ENCODE measurements around the gene CSNK1G2.

The CSNK1G2 gene

GRCh38 chr19:1959928-1960589 lies 19.1 kb downstream of the CSNK1G2 start:
- Histone ChIP-seq H3K27ac (peak overlapping the region; percentile 81), H4K20me1 (peaks cover 93% of the 10 kb centered on the region), H3K4me2 (peak overlapping the region; percentile 96), H3K4me3 (peak overlapping the region; percentile 54), H3K27me3 (no peaks in the 10 kb centered on the region), H3K4me1 (peaks cover 87% of the 10 kb centered on the region), H3K9ac (peak overlapping the region; percentile 76), H3K36me3 (peaks cover 37% of the 10 kb centered on the region), H3K9me3 (no peaks in the 10 kb centered on the region)
- TF ChIP-seq Cebpa-rat (IDR thresholded peaks at IDR 0.05): no peak

- H3K4me2 ChIP-seq: peak overlapping the region; percentile 96
- peak overlapping the region; percentile 76 for H3K9ac ChIP-seq
- H3K27me3 ChIP-seq: no peaks in the 10 kb centered on the region
- H3K9me3 ChIP-seq: no peaks in the 10 kb centered on the region
- peaks cover 33% of the 10 kb centered on the region for H3K36me3 ChIP-seq
- H4K20me1 ChIP-seq: peaks cover 93% of the 10 kb centered on the region
- H3K27ac ChIP-seq: peak overlapping the region; percentile 81
- TF ChIP-seq Cebpa-rat (IDR thresholded peaks at IDR 0.05): no peak
- peak overlapping the region; percentile 54 for H3K4me3 ChIP-seq
- H3K4me1 ChIP-seq: peaks cover 87% of the 10 kb centered on the region
These were observed 20.3 kb downstream of the CSNK1G2 start for GRCh38 chr19:1961000-1961883.

- Histone ChIP-seq H3K9ac (0 out of 2 replicates have a peak overlapping the region, but pooled peaks have one; percentile 76), H3K4me1 (peaks cover 86% of the 10 kb centered on the region), H3K27me3 (no peaks in the 10 kb centered on the region), H4K20me1 (peaks cover 93% of the 10 kb centered on the region), H3K27ac (peak overlapping the region; percentile 81; the same call in 1 of the 2 replicates), H3K36me3 (peaks cover 32% of the 10 kb centered on the region), H3K4me3 (no peak overlapping the region), H3K9me3 (no peaks in the 10 kb centered on the region), H3K4me2 (peak overlapping the region; percentile 96; the same call in 1 of the 2 replicates)
- no peak for TF ChIP-seq Cebpa-rat (IDR thresholded peaks at IDR 0.05)
These were observed 21.7 kb downstream of the CSNK1G2 start for GRCh38 chr19:1962674-1963073.

DNA sequence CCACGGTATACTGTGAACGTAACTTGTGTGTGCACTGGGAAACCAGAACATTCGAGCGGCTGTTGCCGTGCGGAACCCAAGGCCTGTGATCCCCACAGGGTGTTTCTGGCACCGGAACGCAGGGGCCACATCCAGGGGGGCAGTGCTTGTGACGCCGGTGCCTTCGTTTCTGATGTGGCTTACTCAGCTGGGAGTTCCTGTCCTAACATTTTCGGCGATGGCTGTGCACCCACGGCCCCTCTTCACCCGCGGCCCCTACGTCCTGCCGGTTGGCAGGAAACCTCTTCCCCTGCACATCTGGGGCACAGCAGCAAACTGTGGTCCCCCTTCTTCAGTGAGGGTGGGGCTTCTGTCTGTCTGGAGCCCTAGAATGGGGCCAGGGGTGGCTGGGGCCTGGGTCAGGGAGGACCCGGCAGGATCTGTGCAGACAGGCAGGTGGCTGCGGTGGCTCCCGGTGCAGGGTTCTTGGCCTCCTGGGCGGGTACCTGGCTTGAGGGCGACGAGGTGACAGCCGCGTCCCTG lies 26.2 kb downstream of the CSNK1G2 start:
- Histone ChIP-seq H3K9ac (peak overlapping the region; percentile 42), H3K27ac (peak overlapping the region; percentile 10; the same call in 1 of the 2 replicates), H4K20me1 (peaks cover 94% of the 10 kb centered on the region), H3K4me1 (peaks cover 56% of the 10 kb centered on the region), H3K27me3 (no peaks in the 10 kb centered on the region), H3K4me3 (peak overlapping the region; percentile 41), H3K4me2 (peak overlapping the region; percentile 85), H3K9me3 (no peaks in the 10 kb centered on the region), H3K36me3 (peaks cover 65% of the 10 kb centered on the region)
- no peak for TF ChIP-seq Cebpa-rat (IDR thresholded peaks at IDR 0.05)

- Histone ChIP-seq H3K9me3 (no peaks in the 10 kb centered on the region), H3K9ac (no peak overlapping the region), H3K36me3 (peaks cover 61% of the 10 kb centered on the region), H3K4me2 (no peak overlapping the region), H3K4me3 (no peak overlapping the region), H3K27ac (no peak overlapping the region), H3K4me1 (peaks cover 47% of the 10 kb centered on the region), H3K27me3 (no peaks in the 10 kb centered on the region), H4K20me1 (peaks cover 94% of the 10 kb centered on the region)
- TF ChIP-seq Cebpa-rat (IDR thresholded peaks at IDR 0.05): no peak
These were observed 27.6 kb downstream of the CSNK1G2 start for GRCh38 chr19:1968279-1969175.

DNA sequence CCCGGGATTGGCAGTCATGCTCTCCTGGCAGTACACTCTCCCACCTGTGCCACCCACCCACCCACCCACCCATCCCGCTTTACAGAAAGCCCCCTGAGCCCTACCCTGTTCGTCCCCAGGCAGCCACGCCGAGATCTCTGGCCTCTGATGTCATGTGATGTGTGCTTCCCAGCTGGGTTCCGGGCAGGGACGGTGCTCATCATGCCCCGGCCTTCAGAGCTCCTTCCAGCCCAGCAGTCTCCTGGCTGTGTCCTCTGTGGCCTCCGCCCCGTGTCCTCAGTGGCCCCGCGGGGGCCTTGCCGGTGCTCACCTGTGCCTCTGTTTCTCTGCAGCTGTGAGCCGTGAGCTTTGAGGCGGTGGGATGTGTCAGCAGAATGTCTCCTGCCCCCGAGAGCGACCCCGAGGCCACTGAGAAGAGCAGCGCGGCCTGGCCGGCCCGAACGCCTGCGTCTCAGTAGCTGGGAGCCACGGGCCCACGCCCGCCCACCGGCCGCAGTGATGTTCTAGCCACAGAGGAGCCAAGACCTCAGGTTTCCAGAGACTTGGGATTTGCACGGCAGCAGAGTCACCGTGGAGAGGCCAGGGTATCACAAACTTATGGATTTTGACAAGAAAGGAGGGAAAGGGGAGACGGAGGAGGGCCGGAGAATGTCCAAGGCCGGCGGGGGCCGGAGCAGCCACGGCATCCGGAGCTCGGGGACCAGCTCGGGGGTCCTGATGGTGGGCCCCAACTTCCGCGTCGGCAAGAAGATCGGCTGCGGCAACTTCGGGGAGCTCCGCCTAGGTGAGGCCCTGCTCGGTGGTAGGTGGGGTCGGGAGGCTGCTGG lies 28.4 kb downstream of the CSNK1G2 start:
- H3K4me3 ChIP-seq: no peak overlapping the region
- no peak overlapping the region for H3K27ac ChIP-seq
- peaks cover 64% of the 10 kb centered on the region for H3K36me3 ChIP-seq
- no peaks in the 10 kb centered on the region for H3K9me3 ChIP-seq
- no peak overlapping the region for H3K4me2 ChIP-seq
- H3K27me3 ChIP-seq: no peaks in the 10 kb centered on the region
- TF ChIP-seq Cebpa-rat (IDR thresholded peaks at IDR 0.05): no peak
- no peak overlapping the region for H3K9ac ChIP-seq
- H4K20me1 ChIP-seq: peaks cover 94% of the 10 kb centered on the region
- H3K4me1 ChIP-seq: peaks cover 40% of the 10 kb centered on the region

GRCh38 chr19:1970003-1970805 lies 29.2 kb downstream of the CSNK1G2 start:
- Histone ChIP-seq H3K4me3 (no peak overlapping the region), H4K20me1 (peaks cover 96% of the 10 kb centered on the region), H3K9ac (no peak overlapping the region), H3K4me2 (no peak overlapping the region), H3K27me3 (no peaks in the 10 kb centered on the region), H3K9me3 (no peaks in the 10 kb centered on the region), H3K27ac (no peak overlapping the region), H3K36me3 (peaks cover 68% of the 10 kb centered on the region), H3K4me1 (peaks cover 32% of the 10 kb centered on the region)
- TF ChIP-seq Cebpa-rat (IDR thresholded peaks at IDR 0.05): no peak
